Activated CD4-positive, alpha-beta T cell treated with anti-CD3 and anti-CD28 coated beads for 4 hours (primary cell): ENCODE data around the gene NCAPD2.

Experiments
- DNase-seq, 2 donors: peaks; one replicate each; pipeline ENCODE4 v3.0.0-alpha.2; 2020

Gene NCAPD2

GRCh38 chr12:6500466-6500865 lies 6.6 kb downstream of the NCAPD2 start:
- no peak for DNase-seq

GRCh38 chr12:6507102-6507998 lies 13.4 kb downstream of the NCAPD2 start:
- DNase-seq = no peak

GRCh38 chr12:6508087-6508486 lies 14.2 kb downstream of the NCAPD2 start:
- no peak for DNase-seq

GRCh38 chr12:6520186-6520585 lies 26.3 kb downstream of the NCAPD2 start:
- DNase-seq = no peak

GRCh38 chr12:6522193-6522592 lies 28.3 kb downstream of the NCAPD2 start:
- no peak for DNase-seq

- no peak for DNase-seq
Measured at GRCh38 chr12:6523708-6524107, 29.8 kb downstream of the NCAPD2 start.

- DNase-seq = no peak
Measured at GRCh38 chr12:6524648-6525047, 30.7 kb downstream of the NCAPD2 start.

GRCh38 chr12:6526201-6526600 lies 32.3 kb downstream of the NCAPD2 start:
- no peak for DNase-seq

GRCh38 chr12:6526766-6527525 lies 33.0 kb downstream of the NCAPD2 start:
- no peak for DNase-seq

GRCh38 chr12:6527711-6528110 lies 33.8 kb downstream of the NCAPD2 start:
- no peak for DNase-seq

GRCh38 chr12:6528539-6529235 lies 34.8 kb downstream of the NCAPD2 start:
- DNase-seq = no peak

GRCh38 chr12:6529291-6529737 lies 35.4 kb downstream of the NCAPD2 start:
- no peak for DNase-seq

GRCh38 chr12:6530576-6531260 lies 36.8 kb downstream of the NCAPD2 start:
- no peak for DNase-seq

- peak; percentile 85 for DNase-seq
Measured at GRCh38 chr12:6532051-6532926, 38.4 kb downstream of the NCAPD2 start.

- DNase-seq = no peak
Measured at GRCh38 chr12:6532927-6533652, 39.2 kb downstream of the NCAPD2 start.

GRCh38 chr12:6533653-6533922 lies 39.7 kb downstream of the NCAPD2 start:
- no peak for DNase-seq

- DNase-seq = peak; percentile 86 to 93
Measured at GRCh38 chr12:6533923-6534694, 40.2 kb downstream of the NCAPD2 start, which contains the start of gene GAPDH. Gene GAPDH, plus strand, starts transcription at chr12:6534517. Its CDS starts 316 bp downstream, at chr12:6534833.

- no peak for DNase-seq
Measured at GRCh38 chr12:6534695-6534944, 40.7 kb downstream of the NCAPD2 start.

- peak; percentile 71 to 75 for DNase-seq
Measured at GRCh38 chr12:6534945-6535696, 41.2 kb downstream of the NCAPD2 start.

- DNase-seq = no peak
Measured at GRCh38 chr12:6535697-6535946, 41.7 kb downstream of the NCAPD2 start.
